ENCODE data around the gene BCL11A. TPM values are rescaled to one million over a fixed set of nuclear protein-coding genes. Genes with fewer than 3 reads are reported as not detected.

BCL11A gene
- total RNA-seq, 1 donor from 2014 or later = 27.1 TPM

DNA sequence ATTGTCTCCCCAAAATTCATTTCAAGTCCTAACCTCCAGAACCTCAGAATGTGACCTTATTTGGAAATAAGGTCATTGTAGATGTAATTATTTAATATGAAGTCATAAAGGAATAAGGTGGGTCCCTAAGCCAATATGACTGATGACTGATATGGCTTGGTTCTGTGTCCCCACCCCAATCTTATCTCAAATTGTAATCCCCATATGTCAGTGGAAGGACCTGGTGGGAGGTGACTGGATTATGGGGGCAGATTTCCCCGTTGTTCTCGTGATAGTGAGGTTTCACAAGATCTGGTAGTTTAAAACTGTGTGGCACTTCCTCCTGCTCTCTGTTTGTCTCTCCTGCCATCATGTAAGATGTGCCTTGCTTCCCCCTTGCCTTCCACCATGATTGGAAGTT, 43.0 kb upstream of the BCL11A start:
- no peak for DNase-seq

GRCh38 chr2:60595953-60596352, 42.5 kb upstream of the BCL11A start:
- H3K36me3 ChIP-seq = no peaks in the 10 kb centered on the region
- no peak overlapping the region for H3K27ac ChIP-seq (replicated peaks)
- peaks cover 30% of the 10 kb centered on the region for H3K27me3 ChIP-seq (ENCODE audit: low read depth)
- intact Hi-C loops (cut with micrococcal nuclease) = no loop called here
- no peaks in the 10 kb centered on the region for H3K4me1 ChIP-seq
- no peak overlapping the region for H3K4me3 ChIP-seq
- peaks cover 41% of the 10 kb centered on the region for H3K9me3 ChIP-seq (replicated peaks)
- TF ChIP-seq, protein P1, sequence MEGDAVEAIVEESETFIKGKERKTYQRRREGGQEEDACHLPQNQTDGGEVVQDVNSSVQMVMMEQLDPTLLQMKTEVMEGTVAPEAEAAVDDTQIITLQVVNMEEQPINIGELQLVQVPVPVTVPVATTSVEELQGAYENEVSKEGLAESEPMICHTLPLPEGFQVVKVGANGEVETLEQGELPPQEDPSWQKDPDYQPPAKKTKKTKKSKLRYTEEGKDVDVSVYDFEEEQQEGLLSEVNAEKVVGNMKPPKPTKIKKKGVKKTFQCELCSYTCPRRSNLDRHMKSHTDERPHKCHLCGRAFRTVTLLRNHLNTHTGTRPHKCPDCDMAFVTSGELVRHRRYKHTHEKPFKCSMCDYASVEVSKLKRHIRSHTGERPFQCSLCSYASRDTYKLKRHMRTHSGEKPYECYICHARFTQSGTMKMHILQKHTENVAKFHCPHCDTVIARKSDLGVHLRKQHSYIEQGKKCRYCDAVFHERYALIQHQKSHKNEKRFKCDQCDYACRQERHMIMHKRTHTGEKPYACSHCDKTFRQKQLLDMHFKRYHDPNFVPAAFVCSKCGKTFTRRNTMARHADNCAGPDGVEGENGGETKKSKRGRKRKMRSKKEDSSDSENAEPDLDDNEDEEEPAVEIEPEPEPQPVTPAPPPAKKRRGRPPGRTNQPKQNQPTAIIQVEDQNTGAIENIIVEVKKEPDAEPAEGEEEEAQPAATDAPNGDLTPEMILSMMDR (IDR thresholded peaks at IDR 0.05; ENCODE audit: borderline replicate concordance) = no peak
- DNase-seq = no peak

More for the DNA sequence above, 43.0 kb upstream of the BCL11A start:
- H3K4me3 ChIP-seq = no peak overlapping the region
- H3K27ac ChIP-seq (replicated peaks) = no peak overlapping the region
- intact Hi-C loops (cut with micrococcal nuclease) = no loop called here
- TF ChIP-seq, protein P1 (IDR thresholded peaks at IDR 0.05; ENCODE audit: borderline replicate concordance) = no peak
- peaks cover 43% of the 10 kb centered on the region for H3K9me3 ChIP-seq (replicated peaks)
- no peaks in the 10 kb centered on the region for H3K4me1 ChIP-seq
- H3K27me3 ChIP-seq (ENCODE audit: low read depth) = peaks cover 35% of the 10 kb centered on the region
- no peaks in the 10 kb centered on the region for H3K36me3 ChIP-seq

DNA sequence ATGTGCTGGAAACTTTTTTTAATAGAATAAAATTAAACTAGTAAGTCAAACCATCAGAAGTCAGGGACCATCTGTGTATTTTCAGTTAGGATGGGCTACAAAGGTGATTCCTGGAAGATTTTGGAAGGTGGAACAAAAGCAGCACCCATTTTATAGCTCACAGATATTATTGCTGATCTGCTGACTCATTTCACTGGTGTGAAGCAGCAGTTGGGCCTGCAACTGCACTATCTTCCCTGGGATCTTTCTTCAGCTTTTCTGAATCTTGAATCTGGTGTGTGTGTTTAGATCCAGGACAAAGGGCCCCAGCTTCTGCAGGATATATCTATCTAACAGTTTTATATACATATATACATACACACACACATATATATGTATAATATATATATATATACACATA, 35.6 kb upstream of the BCL11A start:
- Histone ChIP-seq H3K27me3 (ENCODE audit: low read depth) (peaks cover 45% of the 10 kb centered on the region), H3K36me3 (no peaks in the 10 kb centered on the region), H3K9me3 (replicated peaks) (peaks cover 27% of the 10 kb centered on the region), H3K4me1 (no peaks in the 10 kb centered on the region), H3K27ac (replicated peaks) (no peak overlapping the region), H3K4me3 (no peak overlapping the region)
- TF ChIP-seq, protein P1 (IDR thresholded peaks at IDR 0.05; ENCODE audit: borderline replicate concordance) = no peak
- no peak for DNase-seq
- intact Hi-C loops (cut with micrococcal nuclease) = no loop called here

DNA sequence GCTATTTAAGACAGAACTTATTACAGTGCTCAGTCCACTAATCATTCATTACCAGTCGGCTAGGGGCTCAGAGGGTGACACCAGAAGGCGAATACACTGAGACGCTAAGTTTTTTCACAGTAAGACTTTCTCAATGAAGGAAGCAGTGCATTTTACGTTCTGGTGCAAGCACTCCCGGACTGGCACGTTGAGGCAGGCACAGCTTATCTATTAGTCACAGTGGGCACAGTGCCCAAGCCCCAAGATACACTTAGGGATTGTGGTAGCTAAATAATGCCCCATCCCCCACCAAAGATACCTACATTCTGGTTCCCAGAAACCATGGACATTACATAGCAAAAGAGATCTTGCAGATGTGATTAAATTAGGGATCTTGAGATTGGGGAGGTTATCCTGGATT, 32.6 kb upstream of the BCL11A start:
- no peak for DNase-seq
- no peak overlapping the region for H3K27ac ChIP-seq (replicated peaks)
- H3K4me1 ChIP-seq = peaks cover 9% of the 10 kb centered on the region
- H3K4me3 ChIP-seq = no peak overlapping the region
- TF ChIP-seq, protein P1 (IDR thresholded peaks at IDR 0.05; ENCODE audit: borderline replicate concordance) = no peak
- intact Hi-C loops (cut with micrococcal nuclease) = no loop called here
- peaks cover 75% of the 10 kb centered on the region for H3K27me3 ChIP-seq (ENCODE audit: low read depth)
- no peaks in the 10 kb centered on the region for H3K36me3 ChIP-seq
- no peaks in the 10 kb centered on the region for H3K9me3 ChIP-seq (replicated peaks)

GRCh38 chr2:60585276-60585675, 31.8 kb upstream of the BCL11A start:
- intact Hi-C loops (cut with micrococcal nuclease) = no loop called here
- Histone ChIP-seq H3K4me3 (no peak overlapping the region), H3K27ac (replicated peaks) (no peak overlapping the region), H3K27me3 (ENCODE audit: low read depth) (peaks cover 83% of the 10 kb centered on the region), H3K9me3 (replicated peaks) (no peaks in the 10 kb centered on the region), H3K36me3 (no peaks in the 10 kb centered on the region), H3K4me1 (peaks cover 9% of the 10 kb centered on the region)
- TF ChIP-seq, protein P1 (IDR thresholded peaks at IDR 0.05; ENCODE audit: borderline replicate concordance) = no peak
- DNase-seq = no peak

GRCh38 chr2:60583604-60584003, 30.1 kb upstream of the BCL11A start:
- no peaks in the 10 kb centered on the region for H3K9me3 ChIP-seq (replicated peaks)
- no peak overlapping the region for H3K4me3 ChIP-seq
- H3K27me3 ChIP-seq (ENCODE audit: low read depth) = peaks cover 86% of the 10 kb centered on the region
- no peak overlapping the region for H3K27ac ChIP-seq (replicated peaks)
- DNase-seq = no peak
- H3K4me1 ChIP-seq = peaks cover 9% of the 10 kb centered on the region
- H3K36me3 ChIP-seq = no peaks in the 10 kb centered on the region
- intact Hi-C loops (cut with micrococcal nuclease) = no loop called here
- TF ChIP-seq, protein P1 (IDR thresholded peaks at IDR 0.05; ENCODE audit: borderline replicate concordance) = no peak

Measured in left ventricle myocardium inferior (tissue), 1 donor.